ENCODE measurements around the gene CCDC185.
"Not testable (repeated sequence)": the region's sequence is repeated elsewhere in the genome, so short reads cannot be mapped to it uniquely, and the experiment has no call there.

Gene CCDC185

GRCh38 chr1:223399393-223399792 is 6.2 kb downstream of the CCDC185 start:
- DNase-seq, result not testable (repeated sequence)

- no peak for DNase-seq
Measured at GRCh38 chr1:223401873-223402789, 8.9 kb downstream of the CCDC185 start.

- DNase-seq, result no peak
Measured at GRCh38 chr1:223402790-223403142, 9.6 kb downstream of the CCDC185 start.

- DNase-seq, result no peak
Measured at GRCh38 chr1:223403184-223403815, 10.1 kb downstream of the CCDC185 start.

GRCh38 chr1:223405507-223405906 is 12.3 kb downstream of the CCDC185 start:
- DNase-seq, result no peak

GRCh38 chr1:223410036-223410435 is 16.8 kb downstream of the CCDC185 start:
- no peak for DNase-seq

GRCh38 chr1:223411309-223411708 is 18.1 kb downstream of the CCDC185 start:
- DNase-seq, result no peak

- no peak for DNase-seq
Measured at GRCh38 chr1:223411710-223412109, 18.5 kb downstream of the CCDC185 start.

- no peak for DNase-seq
Measured at GRCh38 chr1:223413216-223413615, 20.0 kb downstream of the CCDC185 start.

- DNase-seq, result no peak
Measured at GRCh38 chr1:223417444-223417843, 24.2 kb downstream of the CCDC185 start.

GRCh38 chr1:223417903-223418663 is 24.9 kb downstream of the CCDC185 start:
- no peak for DNase-seq

- DNase-seq, result no peak
Measured at GRCh38 chr1:223419115-223419514, 25.9 kb downstream of the CCDC185 start.

GRCh38 chr1:223419561-223419960 is 26.3 kb downstream of the CCDC185 start:
- DNase-seq, result no peak

- no peak for DNase-seq
Measured at GRCh38 chr1:223421025-223421424, 27.8 kb downstream of the CCDC185 start.

GRCh38 chr1:223421676-223422075 is 28.5 kb downstream of the CCDC185 start:
- DNase-seq, result no peak

- DNase-seq, result no peak
Measured at GRCh38 chr1:223422911-223423310, 29.7 kb downstream of the CCDC185 start.

- DNase-seq, result no peak
Measured at GRCh38 chr1:223423641-223424233, 30.5 kb downstream of the CCDC185 start.

- no peak for DNase-seq
Measured at GRCh38 chr1:223425550-223425949, 32.3 kb downstream of the CCDC185 start.

- DNase-seq, result no peak
Measured at GRCh38 chr1:223426936-223427335, 33.7 kb downstream of the CCDC185 start.

GRCh38 chr1:223429313-223429731 is 36.1 kb downstream of the CCDC185 start:
- DNase-seq, result no peak

GRCh38 chr1:223429821-223430220 is 36.6 kb downstream of the CCDC185 start:
- DNase-seq, result no peak

GRCh38 chr1:223430236-223430635 is 37.0 kb downstream of the CCDC185 start:
- DNase-seq, result no peak

- no peak for DNase-seq
Measured at GRCh38 chr1:223437151-223437550, 43.9 kb downstream of the CCDC185 start.
